ENCODE measurements around the gene AASDH.

DNA sequence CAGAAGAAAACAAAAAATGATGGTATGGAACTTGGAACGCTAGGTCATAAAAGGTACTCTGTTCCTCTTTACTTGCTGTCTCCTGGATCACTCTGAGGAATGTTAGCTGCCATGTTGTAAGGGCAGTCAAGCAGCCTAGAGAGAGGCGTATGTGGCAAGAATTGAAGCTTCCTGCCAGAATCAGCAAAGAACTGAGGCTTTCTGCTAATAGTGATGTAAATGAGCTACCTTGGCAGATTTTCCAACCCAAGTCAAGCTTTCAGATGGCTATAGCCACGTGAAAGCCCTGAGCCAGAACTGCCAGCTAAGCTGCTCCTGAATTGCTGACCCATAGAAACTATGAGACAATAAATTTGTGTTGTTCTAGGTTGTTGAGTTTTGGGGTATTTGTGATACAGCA, 38.7 kb downstream of the AASDH start:
- TF ChIP-seq CBX2 (IDR thresholded peaks at IDR 0.05; ENCODE audit: borderline replicate concordance, low read depth), result no peak
- TF ChIP-seq, protein P1, sequence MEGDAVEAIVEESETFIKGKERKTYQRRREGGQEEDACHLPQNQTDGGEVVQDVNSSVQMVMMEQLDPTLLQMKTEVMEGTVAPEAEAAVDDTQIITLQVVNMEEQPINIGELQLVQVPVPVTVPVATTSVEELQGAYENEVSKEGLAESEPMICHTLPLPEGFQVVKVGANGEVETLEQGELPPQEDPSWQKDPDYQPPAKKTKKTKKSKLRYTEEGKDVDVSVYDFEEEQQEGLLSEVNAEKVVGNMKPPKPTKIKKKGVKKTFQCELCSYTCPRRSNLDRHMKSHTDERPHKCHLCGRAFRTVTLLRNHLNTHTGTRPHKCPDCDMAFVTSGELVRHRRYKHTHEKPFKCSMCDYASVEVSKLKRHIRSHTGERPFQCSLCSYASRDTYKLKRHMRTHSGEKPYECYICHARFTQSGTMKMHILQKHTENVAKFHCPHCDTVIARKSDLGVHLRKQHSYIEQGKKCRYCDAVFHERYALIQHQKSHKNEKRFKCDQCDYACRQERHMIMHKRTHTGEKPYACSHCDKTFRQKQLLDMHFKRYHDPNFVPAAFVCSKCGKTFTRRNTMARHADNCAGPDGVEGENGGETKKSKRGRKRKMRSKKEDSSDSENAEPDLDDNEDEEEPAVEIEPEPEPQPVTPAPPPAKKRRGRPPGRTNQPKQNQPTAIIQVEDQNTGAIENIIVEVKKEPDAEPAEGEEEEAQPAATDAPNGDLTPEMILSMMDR (IDR thresholded peaks at IDR 0.05), result no peak
- TF ChIP-seq, protein P2, sequence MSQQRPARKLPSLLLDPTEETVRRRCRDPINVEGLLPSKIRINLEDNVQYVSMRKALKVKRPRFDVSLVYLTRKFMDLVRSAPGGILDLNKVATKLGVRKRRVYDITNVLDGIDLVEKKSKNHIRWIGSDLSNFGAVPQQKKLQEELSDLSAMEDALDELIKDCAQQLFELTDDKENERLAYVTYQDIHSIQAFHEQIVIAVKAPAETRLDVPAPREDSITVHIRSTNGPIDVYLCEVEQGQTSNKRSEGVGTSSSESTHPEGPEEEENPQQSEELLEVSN (IDR thresholded peaks at IDR 0.05; ENCODE audit: borderline replicate concordance, low read depth), result no peak
- no peak for TF ChIP-seq RARB (CRISPR knock-in tag; IDR thresholded peaks at IDR 0.05)
- TF ChIP-seq CEBPB (IDR thresholded peaks at IDR 0.05), result no peak
- TF ChIP-seq RCOR1 (IDR thresholded peaks at IDR 0.05; ENCODE audit: low read depth, low read length), result no peak
